ENCODE data around the gene ARL3.

DNA sequence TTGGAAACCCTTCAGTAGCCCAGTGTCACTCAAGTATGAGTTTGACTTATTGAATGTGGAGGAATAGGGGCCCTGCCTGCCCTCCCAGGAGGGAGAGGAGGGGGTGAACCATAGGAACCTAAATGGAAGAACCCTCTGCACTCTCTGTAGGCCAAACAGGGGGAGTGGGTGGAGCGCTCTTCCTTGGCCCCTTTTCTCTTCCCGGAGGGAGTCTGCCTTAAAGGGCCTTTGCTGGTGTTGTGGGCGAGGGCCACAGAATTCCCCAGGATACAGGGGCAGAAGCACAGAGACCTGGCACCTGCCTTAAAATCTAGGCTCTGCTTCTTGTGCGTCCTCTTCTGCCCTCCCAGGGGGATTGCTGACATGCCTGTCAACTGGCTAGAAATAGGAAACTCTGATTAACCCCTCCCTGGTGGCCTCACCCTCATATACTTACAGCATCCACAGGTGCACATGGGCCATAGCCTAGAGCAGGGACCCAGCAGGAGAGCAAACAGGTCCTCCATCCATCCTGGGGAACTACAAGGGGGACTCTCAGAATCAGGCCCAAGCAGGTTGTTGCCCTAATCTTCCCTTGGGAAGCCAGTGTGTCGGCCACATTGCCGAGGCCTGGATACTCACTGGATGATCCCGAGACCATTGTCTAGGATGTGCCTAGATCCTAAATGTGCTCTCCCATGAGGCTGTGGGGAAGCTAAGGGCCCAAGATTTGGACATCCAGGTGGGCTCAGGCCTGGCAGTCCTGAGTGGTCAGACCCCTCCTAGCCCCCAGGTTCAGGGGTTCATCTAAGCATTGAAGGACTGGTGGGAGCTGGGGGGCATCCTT is 66.5 kb downstream of the ARL3 start:
- no peak for TF ChIP-seq POLR2A (IDR thresholded peaks at IDR 0.05; ENCODE audit: extremely low read depth, insufficient read length)
- TF ChIP-seq, protein P1, sequence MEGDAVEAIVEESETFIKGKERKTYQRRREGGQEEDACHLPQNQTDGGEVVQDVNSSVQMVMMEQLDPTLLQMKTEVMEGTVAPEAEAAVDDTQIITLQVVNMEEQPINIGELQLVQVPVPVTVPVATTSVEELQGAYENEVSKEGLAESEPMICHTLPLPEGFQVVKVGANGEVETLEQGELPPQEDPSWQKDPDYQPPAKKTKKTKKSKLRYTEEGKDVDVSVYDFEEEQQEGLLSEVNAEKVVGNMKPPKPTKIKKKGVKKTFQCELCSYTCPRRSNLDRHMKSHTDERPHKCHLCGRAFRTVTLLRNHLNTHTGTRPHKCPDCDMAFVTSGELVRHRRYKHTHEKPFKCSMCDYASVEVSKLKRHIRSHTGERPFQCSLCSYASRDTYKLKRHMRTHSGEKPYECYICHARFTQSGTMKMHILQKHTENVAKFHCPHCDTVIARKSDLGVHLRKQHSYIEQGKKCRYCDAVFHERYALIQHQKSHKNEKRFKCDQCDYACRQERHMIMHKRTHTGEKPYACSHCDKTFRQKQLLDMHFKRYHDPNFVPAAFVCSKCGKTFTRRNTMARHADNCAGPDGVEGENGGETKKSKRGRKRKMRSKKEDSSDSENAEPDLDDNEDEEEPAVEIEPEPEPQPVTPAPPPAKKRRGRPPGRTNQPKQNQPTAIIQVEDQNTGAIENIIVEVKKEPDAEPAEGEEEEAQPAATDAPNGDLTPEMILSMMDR (IDR thresholded peaks at IDR 0.05; ENCODE audit: low read depth, low read length) = no peak

Measured in NB4 (cell line).